Cardiac muscle cell (in vitro differentiated cells and primary cell): ENCODE data around the gene SUPT7L. TPM values are rescaled to one million over a fixed set of nuclear protein-coding genes. Genes with fewer than 3 reads are reported as not detected.

Experiments used
- DNase-seq, 2 donors: peaks; one replicate each; pipeline versions ENCODE4 v3.0.0 to v3.0.0-alpha.2; 2010 to 2017; ENCODE audit warnings: low read depth in 1 of 2, low spot score in 1 of 2
- H3K27ac ChIP-seq: fragments of 200-600 bp; sonication (generic); 2 replicates; pipeline ENCODE4 v1.5.1; 2016
- H3K27me3 ChIP-seq: fragments of 200-600 bp; sonication (generic); 2 replicates; pipeline ENCODE4 v1.6.0; 2016; ENCODE audit warnings: control low read depth
- H3K36me3 ChIP-seq: fragments of 200-600 bp; sonication (generic); 2 replicates; pipeline ENCODE4 v1.5.1; 2016; ENCODE audit warnings: control low read depth
- H3K4me1 ChIP-seq: fragments of 200-600 bp; sonication (generic); 2 replicates; pipeline ENCODE4 v1.8.1; 2017; ENCODE audit warnings: low read depth, mild to moderate bottlenecking, mixed run types
- H3K4me3 ChIP-seq: fragments of 200-600 bp; sonication (generic); 2 replicates; pipeline ENCODE4 v1.5.1; 2016; ENCODE audit warnings: mild to moderate bottlenecking
- H3K9me3 ChIP-seq: fragments of 200-600 bp; sonication (generic); 2 replicates; pipeline ENCODE4 v1.5.1; 2017; ENCODE audit warnings: low read depth, mild to moderate bottlenecking, control low read depth
- CTCF ChIP-seq: IDR thresholded peaks from 2 replicates; pipeline ENCODE4 v1.5.1; 2012; ENCODE audit warnings: low read depth, mild to moderate bottlenecking, low read length
- polyA plus RNA-seq: library from polyadenylated mRNA; unstranded; fragments of >200 nt; fragmentation: Nextera tagmentation; extraction: Ambion mirVana; gene quantifications from 2 replicates; pipeline ENCODE4 v1.2.1, GENCODE V29; 2016
- total RNA-seq: library from RNA; depleted of rRNA; stranded (reverse); fragments of >200 nt; gene quantifications from 2 replicates; pipeline ENCODE4 v1.2.3, GENCODE V29; 2016

SUPT7L gene
- total and polyA plus RNA-seq, 2 experiments from 2014 or later, result 34.3 to 37.8 TPM

GRCh38 chr2:27624943-27625342 is 38.5 kb downstream of the SUPT7L start:
- Histone ChIP-seq H3K27ac (no peak overlapping the region), H3K36me3 (peaks cover 8% of the 10 kb centered on the region), H3K27me3 (no peaks in the 10 kb centered on the region), H3K9me3 (no peaks in the 10 kb centered on the region), H3K4me3 (no peak overlapping the region), H3K4me1 (no peaks in the 10 kb centered on the region)
- no peak for DNase-seq
- no peak for TF ChIP-seq CTCF

GRCh38 chr2:27622921-27623384 is 40.5 kb downstream of the SUPT7L start:
- H3K27me3 ChIP-seq, result no peaks in the 10 kb centered on the region
- TF ChIP-seq CTCF, result no peak
- H3K9me3 ChIP-seq, result no peaks in the 10 kb centered on the region
- no peak overlapping the region for H3K4me3 ChIP-seq
- H3K4me1 ChIP-seq, result no peaks in the 10 kb centered on the region
- H3K27ac ChIP-seq, result no peak overlapping the region
- peaks cover 15% of the 10 kb centered on the region for H3K36me3 ChIP-seq
- peak in 1 of 2 donors; percentile 53 for DNase-seq

GRCh38 chr2:27621524-27621923 is 41.9 kb downstream of the SUPT7L start:
- TF ChIP-seq CTCF, result no peak
- no peak for DNase-seq
- H3K36me3 ChIP-seq, result peaks cover 21% of the 10 kb centered on the region
- H3K4me1 ChIP-seq, result no peaks in the 10 kb centered on the region
- no peak overlapping the region for H3K4me3 ChIP-seq
- no peaks in the 10 kb centered on the region for H3K9me3 ChIP-seq
- no peaks in the 10 kb centered on the region for H3K27me3 ChIP-seq
- no peak overlapping the region for H3K27ac ChIP-seq

- Histone ChIP-seq H3K36me3 (peaks cover 24% of the 10 kb centered on the region), H3K9me3 (no peaks in the 10 kb centered on the region), H3K4me3 (no peak overlapping the region), H3K27ac (no peak overlapping the region), H3K27me3 (no peaks in the 10 kb centered on the region), H3K4me1 (no peaks in the 10 kb centered on the region)
- TF ChIP-seq CTCF, result no peak
- DNase-seq, result no peak
Observed at GRCh38 chr2:27615316-27615715, 48.1 kb downstream of the SUPT7L start.

- H3K36me3 ChIP-seq, result peaks cover 22% of the 10 kb centered on the region
Observed at GRCh38 chr2:27613985-27614384, 49.4 kb downstream of the SUPT7L start.

More at GRCh38 chr2:27613985-27614384, 49.4 kb downstream of the SUPT7L start:
- Histone ChIP-seq H3K27ac (no peak overlapping the region), H3K27me3 (no peaks in the 10 kb centered on the region), H3K4me3 (no peak overlapping the region), H3K4me1 (no peaks in the 10 kb centered on the region), H3K9me3 (no peaks in the 10 kb centered on the region)
- no peak for TF ChIP-seq CTCF
- DNase-seq, result no peak
